HCT116 (cell line): ENCODE measurements around the gene BCL11B. TPM values are rescaled to one million over a fixed set of nuclear protein-coding genes. Genes with fewer than 3 reads are reported as not detected.

Source experiments
- ATAC-seq: fragments of 200-7000 bp; cut with Tn5 transposase; 2 replicates; pipeline ENCODE4 v1.9.1; 2020; ENCODE audit warnings: mild to moderate bottlenecking, moderate library complexity
- BruUV-seq: library from RNA; stranded (reverse); fragments of 400-500 nt; replicated peaks from 2 replicates; lab custom pipeline; 2021; lab: Mats Ljungman, UMichigan
- CTCF ChIA-PET: fragments of 300-600 bp; sonication (Branson Sonifier 250); formaldehyde crosslinking; loops from one replicate; lab custom pipeline; 2021; ENCODE audit warnings: antibody characterized with exemption; lab: Charles Lee
- POLR2A ChIA-PET: fragments of 300-600, 350-600 bp; sonication (Branson Sonifier 250); formaldehyde crosslinking; loops from one replicate; lab custom pipeline; 2021; ENCODE audit warnings: antibody characterized with exemption; lab: Charles Lee
- RAD21 ChIA-PET, 2 experiments: fragments of 300-600 bp; sonication (Branson Sonifier 250); formaldehyde crosslinking; loops; one replicate each; lab custom pipeline; 2023; ENCODE audit warnings: low total read pairs in 2 of 2; ENCODE audit not compliant: uncharacterized antibody in 2 of 2, unreplicated experiment in 2 of 2, low non-redundant PET in 1 of 2; lab: Charles Lee
- DNase-seq: peaks from one replicate; pipeline ENCODE4 v3.0.0-alpha.2; 2010; ENCODE audit warnings: low read depth, low spot score
- H2AFZ ChIP-seq: fragments of 200-600 bp; shearing (Covaris generic), sonication (generic); 2 replicates; pipeline ENCODE4 v1.6.1; 2017; ENCODE audit warnings: low read depth, mixed run types, mixed read lengths, antibody characterized with exemption, low read length; ENCODE audit not compliant: poor library complexity, severe bottlenecking
- H3K27ac ChIP-seq: 2 replicates; pipeline ENCODE4 v1.5.1; 2012; ENCODE audit warnings: low read depth, low read length
- H3K27me3 ChIP-seq: fragments of 200-600 bp; sonication (generic); 2 replicates; pipeline ENCODE4 v1.6.1; 2016; ENCODE audit warnings: mixed run types, low read length, mixed read lengths; ENCODE audit not compliant: insufficient read depth
- H3K36me3 ChIP-seq, 2 experiments: fragments of 200-500 bp in 1 of 2; fragments of 200-600 bp in 1 of 2; sonication (Bioruptor generic) in 1 of 2; sonication (generic) in 1 of 2; 2 replicates each; pipeline versions ENCODE4 v1.5.1 to v1.6.1; 2014 to 2016; ENCODE audit warnings: low read length in 2 of 2, inconsistent platforms in 1 of 2, mixed read lengths in 1 of 2, mixed run types in 1 of 2; ENCODE audit not compliant: insufficient read depth in 2 of 2, control insufficient read depth in 1 of 2
- H3K4me1 ChIP-seq, 2 experiments: fragments of 200-600 bp in 1 of 2; sonication (generic) in 1 of 2; 2 replicates each; pipeline versions ENCODE4 v1.5.1 to v1.6.1; 2012 to 2017; ENCODE audit warnings: low read length in 2 of 2, inconsistent platforms in 1 of 2, mild to moderate bottlenecking in 1 of 2, mixed read lengths in 1 of 2, mixed run types in 1 of 2, moderate library complexity in 1 of 2; ENCODE audit not compliant: insufficient read depth in 2 of 2, control insufficient read depth in 1 of 2
- H3K4me2 ChIP-seq: fragments of 200-600 bp; sonication (generic); 2 replicates; pipeline ENCODE4 v1.6.1; 2017; ENCODE audit warnings: mixed run types, low read length, mixed read lengths
- H3K4me3 ChIP-seq, 2 experiments: fragments of 200-600 bp in 1 of 2; sonication (generic) in 1 of 2; replicated peaks in 1 of 2; 2 replicates each; pipeline ENCODE4 v1.5.1; 2011 to 2016; ENCODE audit warnings: low read length in 2 of 2, control low read depth in 1 of 2, low read depth in 1 of 2, mild to moderate bottlenecking in 1 of 2, mixed read lengths in 1 of 2, mixed run types in 1 of 2
- H3K79me2 ChIP-seq: fragments of 200-600 bp; sonication (generic); 2 replicates; pipeline ENCODE4 v1.6.1; 2017; ENCODE audit warnings: mild to moderate bottlenecking, mixed run types, low read length, moderate library complexity, mixed read lengths; ENCODE audit not compliant: insufficient read depth
- H3K9ac ChIP-seq: fragments of 200-600 bp; sonication (generic); 2 replicates; pipeline ENCODE4 v1.6.1; 2016; ENCODE audit warnings: low read length, mixed read lengths
- H3K9me2 ChIP-seq: fragments of 200-600 bp; sonication (generic), shearing (Covaris generic); 2 replicates; pipeline ENCODE4 v1.6.1; 2017; ENCODE audit warnings: mixed run types, mild to moderate bottlenecking, moderate library complexity; ENCODE audit not compliant: insufficient read depth
- H3K9me3 ChIP-seq, 2 experiments: fragments of 200-500 bp in 1 of 2; fragments of 200-600 bp in 1 of 2; sonication (Bioruptor generic) in 1 of 2; sonication (generic) in 1 of 2; 2 replicates each; pipeline ENCODE4 v1.6.1; 2014 to 2017; ENCODE audit warnings: low read length in 2 of 2, mixed read lengths in 2 of 2, inconsistent platforms in 1 of 2, low read depth in 1 of 2, mild to moderate bottlenecking in 1 of 2, mixed run types in 1 of 2, moderate library complexity in 1 of 2; ENCODE audit not compliant: control insufficient read depth in 1 of 2, insufficient read depth in 1 of 2
- H4K20me1 ChIP-seq: fragments of 200-600 bp; sonication (generic), shearing (Covaris generic); 2 replicates; pipeline ENCODE4 v1.6.1; 2017; ENCODE audit warnings: mixed run types, mild to moderate bottlenecking, moderate library complexity; ENCODE audit not compliant: insufficient read depth
- ATF3 ChIP-seq: IDR thresholded peaks from 2 replicates; pipeline ENCODE4 v1.6.1; 2012
- EGR1 ChIP-seq: IDR thresholded peaks from 2 replicates; pipeline ENCODE4 v1.6.1; 2012; ENCODE audit warnings: low read depth
- ELF1 ChIP-seq: IDR thresholded peaks from 2 replicates; pipeline ENCODE4 v1.6.1; 2012; ENCODE audit warnings: low read depth, borderline replicate concordance
- EZH2phosphoT487 ChIP-seq: fragments of 200-600 bp; IDR thresholded peaks from 2 replicates; pipeline ENCODE4 v1.6.1; 2018; ENCODE audit warnings: antibody characterized with exemption, borderline replicate concordance
- JUND ChIP-seq: IDR thresholded peaks from 2 replicates; pipeline ENCODE4 v1.6.1; 2012
- MAX ChIP-seq: IDR thresholded peaks from 2 replicates; pipeline ENCODE4 v1.6.1; 2012
- POLR2A ChIP-seq: IDR thresholded peaks from 2 replicates; pipeline ENCODE4 v1.7.0; 2011; ENCODE audit warnings: borderline replicate concordance; ENCODE audit not compliant: insufficient read depth, insufficient read length; ENCODE audit errors: extremely low read depth
- POLR2AphosphoS5 ChIP-seq: IDR thresholded peaks from 2 replicates; pipeline ENCODE4 v1.6.1; 2011; ENCODE audit warnings: mild to moderate bottlenecking, low read depth, low read length, moderate library complexity
- SIN3A ChIP-seq: IDR thresholded peaks from 2 replicates; pipeline ENCODE4 v1.6.1; 2012; ENCODE audit warnings: low read depth
- SP1 ChIP-seq: IDR thresholded peaks from 2 replicates; pipeline ENCODE4 v1.6.1; 2012; ENCODE audit warnings: low read depth
- SRF ChIP-seq: IDR thresholded peaks from 2 replicates; pipeline ENCODE4 v1.6.1; 2012; ENCODE audit warnings: low read depth
- TCF7L2 ChIP-seq: IDR thresholded peaks from 2 replicates; pipeline ENCODE4 v1.7.0; 2011; ENCODE audit warnings: borderline replicate concordance, inconsistent platforms; ENCODE audit not compliant: insufficient read depth, insufficient read length; ENCODE audit errors: extremely low read depth
- ZBTB33 ChIP-seq: IDR thresholded peaks from 2 replicates; pipeline ENCODE4 v1.6.1; 2011; ENCODE audit warnings: mild to moderate bottlenecking, low read length, moderate library complexity; ENCODE audit not compliant: insufficient replicate concordance; ENCODE audit errors: extremely low read depth
- ZFX ChIP-seq: fragments of 450-650 bp; IDR thresholded peaks from 2 replicates; pipeline ENCODE4 v1.6.1; 2017
- ZNF274 ChIP-seq: fragments of 200-500 bp; sonication (Bioruptor generic); IDR thresholded peaks from 2 replicates; pipeline ENCODE4 v1.6.1; 2014; ENCODE audit warnings: mild to moderate bottlenecking, low read depth, low read length, inconsistent platforms
- intact Hi-C: fragments of 100-400 bp; cut with micrococcal nuclease; formaldehyde crosslinking; loops from 2 replicates; pipeline ENCODE4 v1.10.0; 2022
- total RNA-seq: library from RNA; stranded (reverse); gene quantifications from one replicate; pipeline ENCODE4 v1.2.1, GENCODE V29; 2021; ENCODE audit not compliant: unreplicated experiment

Gene BCL11B
- total RNA-seq, 1 experiment from 2014 or later, result 1.1 TPM

- no TSS peak for BruUV-seq
- CTCF ChIA-PET, result no interaction called here
Observed at GRCh38 chr14:99254328-99255009, 17.5 kb downstream of the BCL11B start.

GRCh38 chr14:99253890-99254289 is 18.1 kb downstream of the BCL11B start:
- ATAC-seq (no peak), DNase-seq (no peak)
- Histone ChIP-seq H4K20me1 (no peaks in the 10 kb centered on the region), H3K27ac (no peak overlapping the region), H3K27me3 (no peaks in the 10 kb centered on the region), H3K9me2 (no peaks in the 10 kb centered on the region), H3K9ac (no peak overlapping the region), H3K4me3 (no peak overlapping the region), H3K79me2 (no peaks in the 10 kb centered on the region), H3K36me3 (no peaks in the 10 kb centered on the region), H3K9me3 (no peaks in the 10 kb centered on the region), H3K4me1 (peaks cover 21 to 24% of the 10 kb centered on the region in 2 experiments), H3K4me2 (peak overlapping the region; percentile 48), H2AFZ (no peak overlapping the region)
- ChIA-PET RAD21 (no interaction called here), CTCF (interaction anchor here (1.9 kb wide), 1 partner anchor 9 kb away, joined by 5 read pairs; no protein-coding TSS in a partner anchor), POLR2A (no interaction called here)
- no TSS peak for BruUV-seq
- intact Hi-C loops, result no loop called here
- no peak for TF ChIP-seq MAX
- no peak for TF ChIP-seq ZNF274
- no peak for TF ChIP-seq POLR2A
- no peak for TF ChIP-seq POLR2AphosphoS5
- TF ChIP-seq JUND, result no peak
- no peak for TF ChIP-seq ATF3
- no peak for TF ChIP-seq SP1
- TF ChIP-seq EGR1, result no peak
- no peak for TF ChIP-seq EZH2phosphoT487
- TF ChIP-seq SIN3A, result no peak
- TF ChIP-seq ZBTB33, result no peak
- TF ChIP-seq SRF, result no peak
- no peak for TF ChIP-seq ELF1
- no peak for TF ChIP-seq TCF7L2

More at GRCh38 chr14:99254328-99255009, 17.5 kb downstream of the BCL11B start:
- ChIA-PET POLR2A (no interaction called here), RAD21 (no interaction called here)
- Histone ChIP-seq H3K36me3 (no peaks in the 10 kb centered on the region), H3K4me1 (peaks cover 15 to 18% of the 10 kb centered on the region in 2 experiments), H3K27me3 (no peaks in the 10 kb centered on the region), H3K27ac (no peak overlapping the region), H3K9me2 (no peaks in the 10 kb centered on the region), H3K9ac (no peak overlapping the region), H2AFZ (no peak overlapping the region), H3K79me2 (no peaks in the 10 kb centered on the region), H3K9me3 (no peaks in the 10 kb centered on the region), H4K20me1 (no peaks in the 10 kb centered on the region), H3K4me3 (no peak overlapping the region), H3K4me2 (no peak overlapping the region)
- TF ChIP-seq EZH2phosphoT487 (no peak), MAX (no peak), ZFX (no peak)
- DNase-seq (no peak), ATAC-seq (no peak)
- intact Hi-C loops, result no loop called here
